ENCODE measurements around the gene L3MBTL1. TPM values are rescaled to one million over a fixed set of nuclear protein-coding genes. Genes with fewer than 3 reads are reported as not detected.

The L3MBTL1 gene
- total and polyA plus RNA-seq, 2 donors (not counting 3 experiments of a cell fraction or from before 2014, with no cell fraction given) = 5.2 to 8.2 TPM

DNA sequence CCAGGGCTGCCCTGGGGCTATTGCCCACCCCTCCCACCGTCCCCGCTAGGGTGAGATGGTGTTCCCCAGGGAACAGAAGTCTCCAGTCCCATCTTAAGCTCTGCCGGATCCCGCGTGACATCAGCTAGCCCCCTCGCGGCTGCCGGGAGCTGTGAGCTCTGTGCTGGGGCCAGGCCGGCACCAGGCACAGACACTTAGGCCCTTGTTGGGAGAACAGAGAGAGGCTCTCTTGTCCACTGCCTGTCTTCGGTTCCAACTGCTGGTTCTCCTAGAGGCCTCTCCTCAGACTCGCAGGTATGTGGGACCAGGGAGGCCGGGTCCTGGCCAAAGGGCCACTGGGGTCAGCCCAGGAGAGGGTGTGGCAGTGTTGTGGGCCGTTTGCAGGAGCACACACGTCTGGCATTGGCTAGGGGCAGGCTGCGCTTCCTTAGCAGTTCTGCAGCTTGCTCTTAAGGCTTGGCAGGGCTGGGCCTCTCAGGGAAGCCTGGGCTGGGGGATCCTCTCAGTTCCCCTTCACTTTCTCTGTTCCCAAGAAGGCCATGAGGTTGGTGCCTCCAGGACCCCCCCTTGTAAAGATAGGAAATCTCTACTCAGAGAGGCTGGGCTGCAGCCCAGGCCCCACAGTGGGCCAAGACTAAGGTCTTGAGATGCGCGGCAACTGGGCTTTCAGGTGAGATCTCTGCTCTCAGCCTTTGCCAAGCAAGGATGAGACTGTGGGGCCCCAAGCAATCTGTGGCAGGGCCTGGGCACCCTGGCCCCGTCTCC is 57.7 kb downstream of the L3MBTL1 start:
- TF ChIP-seq, protein P1, sequence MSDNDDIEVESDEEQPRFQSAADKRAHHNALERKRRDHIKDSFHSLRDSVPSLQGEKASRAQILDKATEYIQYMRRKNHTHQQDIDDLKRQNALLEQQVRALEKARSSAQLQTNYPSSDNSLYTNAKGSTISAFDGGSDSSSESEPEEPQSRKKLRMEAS (IDR thresholded peaks at IDR 0.05; ENCODE audit: insufficient read depth, insufficient read length) = no peak
- TF ChIP-seq POLR2AphosphoS5 (IDR thresholded peaks at IDR 0.05; ENCODE audit: insufficient read depth, low read depth, low read length) (no peak), JUN (IDR thresholded peaks at IDR 0.05; ENCODE audit: borderline replicate concordance, insufficient read depth, insufficient read length, low read depth) (no peak), MYC (IDR thresholded peaks at IDR 0.05; ENCODE audit: low read depth, low read length) (no peak), EZH2 (IDR thresholded peaks at IDR 0.05; ENCODE audit: borderline replicate concordance, low read depth, low read length, severe bottlenecking) (no peak), GATA2 (IDR thresholded peaks at IDR 0.05; ENCODE audit: insufficient read depth, insufficient read length, low read depth, low read length) (no peak), FOS (IDR thresholded peaks at IDR 0.05; ENCODE audit: borderline replicate concordance, insufficient read depth, low read length) (no peak), POLR2A (IDR thresholded peaks at IDR 0.05; ENCODE audit: low read depth, low read length) (no peak)
- TF ChIP-seq, protein P2, sequence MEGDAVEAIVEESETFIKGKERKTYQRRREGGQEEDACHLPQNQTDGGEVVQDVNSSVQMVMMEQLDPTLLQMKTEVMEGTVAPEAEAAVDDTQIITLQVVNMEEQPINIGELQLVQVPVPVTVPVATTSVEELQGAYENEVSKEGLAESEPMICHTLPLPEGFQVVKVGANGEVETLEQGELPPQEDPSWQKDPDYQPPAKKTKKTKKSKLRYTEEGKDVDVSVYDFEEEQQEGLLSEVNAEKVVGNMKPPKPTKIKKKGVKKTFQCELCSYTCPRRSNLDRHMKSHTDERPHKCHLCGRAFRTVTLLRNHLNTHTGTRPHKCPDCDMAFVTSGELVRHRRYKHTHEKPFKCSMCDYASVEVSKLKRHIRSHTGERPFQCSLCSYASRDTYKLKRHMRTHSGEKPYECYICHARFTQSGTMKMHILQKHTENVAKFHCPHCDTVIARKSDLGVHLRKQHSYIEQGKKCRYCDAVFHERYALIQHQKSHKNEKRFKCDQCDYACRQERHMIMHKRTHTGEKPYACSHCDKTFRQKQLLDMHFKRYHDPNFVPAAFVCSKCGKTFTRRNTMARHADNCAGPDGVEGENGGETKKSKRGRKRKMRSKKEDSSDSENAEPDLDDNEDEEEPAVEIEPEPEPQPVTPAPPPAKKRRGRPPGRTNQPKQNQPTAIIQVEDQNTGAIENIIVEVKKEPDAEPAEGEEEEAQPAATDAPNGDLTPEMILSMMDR (IDR thresholded peaks at IDR 0.05; ENCODE audit: extremely low read depth in 1 of 2, insufficient read depth in 1 of 2, low read depth in 1 of 2, low read length in 2 of 2) = no peak
- no peaks in the 10 kb centered on the region for H3K79me2 ChIP-seq (ENCODE audit: control insufficient read depth, insufficient read depth, low read length)
- H3K9me3 ChIP-seq (replicated peaks; ENCODE audit: control insufficient read depth, insufficient read depth, low read length) = no peaks in the 10 kb centered on the region
- no peak overlapping the region for H3K4me3 ChIP-seq (replicated peaks in 1 of 3; ENCODE audit: insufficient read depth in 1 of 3, low read depth in 1 of 3, low read length in 3 of 3)
- no peaks in the 10 kb centered on the region for H3K27me3 ChIP-seq (ENCODE audit: control insufficient read depth in 2 of 2, insufficient read depth in 2 of 2, low read length in 2 of 2)
- no TSS peak for BruUV-seq (replicated peaks)
- dilution Hi-C loops (cut with MboI; ENCODE audit: extremely low pct_ligation_motif_present, low sequenced_read_pairs) = no loop called here
- no peaks in the 10 kb centered on the region for H3K36me3 ChIP-seq (ENCODE audit: control insufficient read depth in 2 of 2, extremely low read depth in 1 of 2, insufficient read depth in 2 of 2, low read length in 2 of 2)
- no peak for DNase-seq (ENCODE audit: low read depth, low spot score)
- H3K9me1 ChIP-seq (replicated peaks; ENCODE audit: control insufficient read depth, extremely low read depth, insufficient read depth, low read length) = no peaks in the 10 kb centered on the region
- intact Hi-C loops (cut with micrococcal nuclease) = no loop called here
- no peak overlapping the region for H3K9ac ChIP-seq (replicated peaks; ENCODE audit: extremely low read depth, insufficient read depth, low read length)
- no peak overlapping the region for H3K4me2 ChIP-seq (ENCODE audit: insufficient read depth, low read length)
- H4K20me1 ChIP-seq (replicated peaks; ENCODE audit: control insufficient read depth, extremely low read depth, insufficient read depth, low read length) = no peaks in the 10 kb centered on the region
- no peak overlapping the region for H3K27ac ChIP-seq (ENCODE audit: insufficient read depth, low read depth, low read length)
- H2AFZ ChIP-seq (ENCODE audit: low read depth, low read length) = no peak overlapping the region
- ChIA-PET CTCF (no interaction called here), POLR2A (no interaction called here)
- no peak for FAIRE-seq
- H3K4me1 ChIP-seq (ENCODE audit: control insufficient read depth, extremely low read depth, insufficient read depth, low read length) = no peaks in the 10 kb centered on the region
